Kasumi-1 (cell line): Measurements from ENCODE around the gene TBRG4.

Experiments
- DNase-seq, 2 experiments: peaks; one replicate each; lab custom pipeline; 2025; lab: John Stamatoyannopoulos, UW

TBRG4 gene

GRCh38 chr7:45143616-45144015 is 32.1 kb upstream of the TBRG4 start:
- DNase-seq = no peak

DNA sequence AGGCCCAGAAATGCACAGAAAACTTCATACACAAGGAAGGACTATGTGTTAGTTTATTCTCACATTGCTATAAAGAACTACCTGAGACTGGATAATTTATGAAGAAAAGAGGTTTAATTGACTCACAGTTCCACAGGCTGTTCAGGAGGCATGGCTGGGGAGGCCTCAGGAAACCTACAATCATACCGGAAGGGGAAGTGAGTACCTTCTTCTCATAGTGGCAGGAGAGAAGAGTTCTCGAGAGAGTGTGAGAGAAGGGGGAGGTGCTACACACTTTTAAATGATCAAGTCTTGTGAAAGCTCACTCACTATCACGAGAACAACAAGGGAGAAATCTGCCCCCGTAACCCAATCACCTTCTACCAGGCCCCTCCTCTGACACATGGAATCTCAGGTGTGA is 29.3 kb upstream of the TBRG4 start:
- peak; percentile 36 to 38 for DNase-seq

- DNase-seq = no peak
These were observed 27.2 kb upstream of the TBRG4 start for GRCh38 chr7:45138433-45139267.

GRCh38 chr7:45136106-45137060 is 24.9 kb upstream of the TBRG4 start:
- peak; percentile 95 to 96 for DNase-seq

DNA sequence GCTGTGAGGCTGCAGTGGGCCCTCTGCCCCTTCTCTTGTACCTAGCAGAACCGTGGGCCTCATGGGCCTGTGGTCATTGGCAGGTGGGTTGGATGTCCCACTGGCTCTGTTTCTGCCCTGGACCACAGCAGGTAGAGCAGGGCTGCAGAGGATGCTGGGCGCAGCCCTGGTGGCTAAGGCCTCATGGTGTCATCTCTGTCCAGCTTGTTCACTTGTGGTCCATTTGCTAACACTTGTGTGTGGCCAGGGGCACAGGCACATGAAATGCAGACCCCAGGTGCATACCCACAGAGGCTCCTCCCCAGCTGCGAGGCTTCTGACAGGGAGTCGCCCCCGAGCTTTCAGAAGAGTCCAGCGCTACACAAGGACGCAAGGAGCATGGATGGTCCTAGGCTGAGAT is 22.4 kb upstream of the TBRG4 start:
- DNase-seq = no peak

DNA sequence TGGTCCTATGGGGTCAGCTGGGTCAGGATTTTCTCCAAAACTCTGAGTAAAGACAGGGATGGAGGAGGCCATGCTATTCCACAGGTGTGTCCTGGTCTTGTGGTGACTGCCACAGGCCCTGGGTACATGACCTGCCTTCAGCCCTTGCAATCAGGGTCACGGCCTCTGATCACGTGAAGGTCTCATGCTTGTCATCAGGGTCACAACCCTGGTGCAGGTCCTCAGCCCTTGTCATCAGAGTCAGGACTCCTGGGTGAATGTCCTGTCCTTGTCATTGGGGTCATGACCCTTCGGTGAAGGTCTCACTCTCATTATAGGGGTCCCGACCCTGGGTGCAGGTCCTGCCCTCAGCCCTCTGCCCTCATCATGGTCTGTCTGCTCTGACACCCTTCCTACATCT is 21.9 kb upstream of the TBRG4 start:
- no peak for DNase-seq

GRCh38 chr7:45132708-45133320 is 21.3 kb upstream of the TBRG4 start:
- DNase-seq = peak in 1 of 2 experiments; percentile 21

DNA sequence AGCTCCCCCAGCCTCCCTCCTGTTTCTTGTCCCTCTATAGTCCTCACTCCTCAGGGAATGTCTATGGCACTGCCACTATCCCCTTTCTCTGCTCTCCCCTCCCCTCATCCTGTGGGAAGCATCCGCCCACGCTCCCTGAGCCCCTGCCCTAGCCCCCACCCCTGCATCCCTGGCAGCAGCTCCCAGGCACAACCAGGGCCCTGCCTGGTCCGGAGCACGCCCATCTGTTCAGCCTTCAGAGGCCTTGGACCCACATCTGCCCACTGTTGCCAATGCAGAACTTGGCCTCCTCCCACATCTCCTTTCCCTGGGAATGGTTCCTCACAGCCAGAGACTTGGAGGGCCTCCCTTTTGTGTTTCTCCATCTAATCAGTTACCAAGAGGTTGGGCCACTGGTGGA is 20.4 kb upstream of the TBRG4 start:
- DNase-seq = no peak

- DNase-seq = no peak
These were observed 19.4 kb upstream of the TBRG4 start for GRCh38 chr7:45130910-45131309.

GRCh38 chr7:45129906-45130305 is 18.4 kb upstream of the TBRG4 start:
- no peak for DNase-seq

GRCh38 chr7:45129181-45129800 is 17.8 kb upstream of the TBRG4 start:
- DNase-seq = no peak

DNA sequence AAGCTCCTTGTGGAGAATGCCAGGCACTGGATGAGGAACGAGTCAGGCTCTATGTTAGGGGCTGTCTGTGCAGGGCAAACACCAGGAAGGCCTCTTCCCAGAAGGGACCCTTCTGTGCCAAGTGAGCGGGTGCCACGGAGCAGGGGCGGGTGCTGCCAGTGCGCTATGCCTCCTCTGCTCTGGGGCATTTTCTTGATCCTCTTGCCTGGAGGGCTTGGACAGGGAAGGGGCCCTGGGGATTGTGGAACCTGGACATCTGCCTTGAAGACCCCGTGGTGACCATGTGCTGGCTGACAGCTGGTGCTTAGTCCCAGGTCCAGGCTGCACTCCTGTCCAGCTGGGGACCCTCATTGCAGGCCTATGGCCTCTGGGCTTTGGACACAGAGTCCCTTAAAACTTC is 15.4 kb upstream of the TBRG4 start:
- no peak for DNase-seq

- no peak for DNase-seq
These were observed 14.7 kb upstream of the TBRG4 start for GRCh38 chr7:45126201-45126600.

- no peak for DNase-seq
These were observed 13.9 kb upstream of the TBRG4 start for GRCh38 chr7:45125193-45125904.

DNA sequence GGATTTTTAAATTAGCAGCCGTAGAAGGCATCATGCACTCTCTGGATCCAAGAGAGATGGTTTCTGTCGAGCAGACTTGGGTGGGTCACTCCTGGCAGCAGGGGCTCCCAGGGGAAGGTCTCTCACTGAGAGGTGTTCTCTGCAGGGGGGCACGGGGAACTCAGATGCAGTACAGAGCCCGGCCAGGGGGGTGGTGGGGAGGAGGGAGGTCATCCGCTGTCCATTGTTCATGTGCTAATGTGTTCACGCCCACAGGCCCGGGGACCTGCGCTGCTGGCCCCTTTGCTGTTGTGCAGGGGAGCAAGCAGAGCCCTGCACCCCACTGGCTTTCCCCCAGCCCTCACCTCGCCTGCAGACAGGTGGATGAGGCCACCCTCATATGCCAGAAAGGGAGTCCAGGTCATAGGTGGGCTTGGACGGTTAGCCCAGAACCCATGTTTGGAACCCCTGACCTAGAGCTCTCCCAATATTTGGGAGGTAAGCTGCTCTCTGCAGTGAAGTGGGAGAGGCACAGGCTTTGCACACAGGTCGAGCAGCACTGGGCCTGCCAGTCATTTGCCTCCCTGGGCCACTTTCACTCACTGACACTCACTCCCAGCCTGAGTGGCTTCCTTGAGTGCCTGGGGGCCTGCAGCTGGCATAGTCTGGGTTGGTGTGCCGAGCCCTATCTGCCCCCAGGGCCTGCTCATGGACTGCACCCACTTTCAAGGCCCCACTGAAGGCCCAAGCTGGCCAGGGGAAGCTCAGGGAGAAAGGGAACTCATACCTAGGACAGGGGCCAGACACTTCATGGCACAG is 12.6 kb upstream of the TBRG4 start:
- no peak for DNase-seq

- DNase-seq = no peak
These were observed 11.7 kb upstream of the TBRG4 start for GRCh38 chr7:45122975-45123860.

DNA sequence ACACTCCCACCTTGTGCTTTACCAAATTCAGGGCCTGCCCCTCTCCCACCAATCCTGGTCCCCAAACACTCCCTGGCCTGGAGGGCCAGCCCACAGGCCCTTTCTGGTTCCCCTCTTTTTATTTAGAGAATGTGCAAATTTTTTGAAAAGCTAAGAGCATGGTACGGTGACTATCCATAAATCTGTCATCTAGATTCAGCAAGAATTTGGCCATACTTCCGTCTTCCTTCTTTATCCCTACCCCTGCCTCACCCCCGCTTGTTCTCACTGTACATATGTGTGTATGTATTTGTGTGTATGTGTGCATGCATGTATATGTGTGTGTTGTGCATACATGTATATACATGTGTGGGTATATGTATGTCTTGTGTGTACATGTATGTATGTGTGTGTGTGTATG is 8.1 kb upstream of the TBRG4 start:
- no peak for DNase-seq

GRCh38 chr7:45118889-45119331 is 7.4 kb upstream of the TBRG4 start:
- no peak for DNase-seq

DNA sequence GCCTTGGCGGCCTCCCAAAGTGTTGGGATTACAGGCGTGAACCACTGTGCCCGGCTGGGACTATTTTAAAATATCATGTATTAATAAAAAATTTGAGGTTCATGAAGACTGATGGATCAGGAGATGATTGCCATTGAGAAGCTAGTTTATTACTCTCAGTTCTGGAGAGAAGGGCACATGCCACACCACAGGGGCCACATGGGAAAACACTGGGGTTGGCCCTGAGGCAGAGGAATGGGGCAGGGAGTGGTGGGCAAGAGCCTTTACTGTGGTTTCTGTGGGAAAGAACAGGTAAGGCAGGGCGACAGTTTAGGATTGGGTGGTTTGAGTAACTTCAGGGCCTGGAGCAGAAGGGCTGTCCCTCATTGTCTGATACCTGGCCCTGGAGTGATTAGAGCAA is 6.8 kb upstream of the TBRG4 start:
- no peak for DNase-seq

- DNase-seq = no peak
These were observed 6.1 kb upstream of the TBRG4 start for GRCh38 chr7:45117582-45117981.
